Gastrocnemius medialis (tissue), 4 donors: Measurements from ENCODE around the gene CHDH.

Experiments used
- POLR2A ChIP-seq, 2 donors: fragments of 450-650 bp; IDR thresholded peaks; one replicate each; pipeline ENCODE4 v1.6.1; 2017; ENCODE audit warnings: antibody characterized with exemption in 2 of 2, mild to moderate bottlenecking in 2 of 2, moderate library complexity in 2 of 2
- TF ChIP-seq, protein P1 (sequence below), 5 experiments: fragments of 450-650 bp in 3 of 5; fragments of 200-600 bp in 2 of 5; sonication (generic) in 2 of 5; IDR thresholded peaks in 4 of 5; conservative IDR thresholded peaks in 1 of 5; 1 replicate in 4 of 5; 2 replicates in 1 of 5; pipeline ENCODE4 v1.5.1; 2016 to 2019; ENCODE audit warnings: antibody characterized with exemption in 5 of 5, mild to moderate bottlenecking in 3 of 5, moderate library complexity in 3 of 5

DNA sequence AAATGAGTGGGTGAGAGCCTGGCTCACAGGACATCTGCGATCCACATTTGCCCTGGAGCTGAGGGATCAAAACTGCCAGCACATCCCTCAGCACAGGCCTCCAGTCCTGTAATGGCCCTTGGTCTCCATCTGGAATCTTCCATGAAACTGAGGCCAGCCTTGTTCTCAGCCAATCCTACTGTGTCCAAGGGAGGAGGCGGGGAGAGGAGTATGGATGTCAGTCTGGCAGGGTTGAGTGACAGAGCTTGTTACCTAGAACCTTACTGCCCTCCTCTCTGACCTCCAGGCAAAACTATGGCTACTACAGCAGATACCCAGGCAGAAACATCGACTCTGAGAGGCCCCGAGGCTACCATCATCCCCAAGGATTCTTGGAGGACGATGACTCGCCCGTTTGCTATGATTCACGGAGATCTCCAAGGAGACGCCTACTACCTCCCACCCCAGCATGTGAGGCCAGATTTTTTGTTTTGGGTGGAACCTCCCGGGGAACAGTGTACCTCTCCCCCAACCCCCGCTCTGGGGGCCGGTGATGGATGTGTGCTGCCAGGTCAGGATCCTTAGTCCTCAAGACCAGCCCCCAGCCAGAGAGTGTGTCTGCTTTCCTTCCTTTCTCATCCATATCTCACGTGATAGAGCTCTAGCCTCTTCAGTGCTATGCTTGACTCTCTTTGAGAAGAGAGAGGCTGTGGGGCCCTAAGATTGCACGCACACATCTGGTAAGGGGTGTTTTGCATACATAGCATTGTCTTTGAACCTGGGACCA is 41.3 kb downstream of the CHDH start:
- TF ChIP-seq, protein P1, sequence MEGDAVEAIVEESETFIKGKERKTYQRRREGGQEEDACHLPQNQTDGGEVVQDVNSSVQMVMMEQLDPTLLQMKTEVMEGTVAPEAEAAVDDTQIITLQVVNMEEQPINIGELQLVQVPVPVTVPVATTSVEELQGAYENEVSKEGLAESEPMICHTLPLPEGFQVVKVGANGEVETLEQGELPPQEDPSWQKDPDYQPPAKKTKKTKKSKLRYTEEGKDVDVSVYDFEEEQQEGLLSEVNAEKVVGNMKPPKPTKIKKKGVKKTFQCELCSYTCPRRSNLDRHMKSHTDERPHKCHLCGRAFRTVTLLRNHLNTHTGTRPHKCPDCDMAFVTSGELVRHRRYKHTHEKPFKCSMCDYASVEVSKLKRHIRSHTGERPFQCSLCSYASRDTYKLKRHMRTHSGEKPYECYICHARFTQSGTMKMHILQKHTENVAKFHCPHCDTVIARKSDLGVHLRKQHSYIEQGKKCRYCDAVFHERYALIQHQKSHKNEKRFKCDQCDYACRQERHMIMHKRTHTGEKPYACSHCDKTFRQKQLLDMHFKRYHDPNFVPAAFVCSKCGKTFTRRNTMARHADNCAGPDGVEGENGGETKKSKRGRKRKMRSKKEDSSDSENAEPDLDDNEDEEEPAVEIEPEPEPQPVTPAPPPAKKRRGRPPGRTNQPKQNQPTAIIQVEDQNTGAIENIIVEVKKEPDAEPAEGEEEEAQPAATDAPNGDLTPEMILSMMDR (IDR thresholded peaks at IDR 0.05 in 4 of 5, conservative IDR thresholded peaks at IDR 0.05 in 1 of 5) = no peak
- no peak for TF ChIP-seq POLR2A (IDR thresholded peaks at IDR 0.05)
